HUES48 (cell line): ENCODE results near the gene TRMU.

ENCODE experiments used
- H3K27ac ChIP-seq: one replicate; pipeline ENCODE4 v1.7.0; 2013; ENCODE audit warnings: low read depth, low read length, inconsistent platforms
- H3K27me3 ChIP-seq: 2 replicates; pipeline ENCODE4 v1.6.1; 2013; ENCODE audit warnings: mild to moderate bottlenecking, low read length; ENCODE audit not compliant: control insufficient read depth, insufficient read depth
- H3K36me3 ChIP-seq: 2 replicates; pipeline ENCODE4 v1.6.1; 2013; ENCODE audit warnings: low read length; ENCODE audit not compliant: control insufficient read depth, insufficient read depth
- H3K4me1 ChIP-seq: 2 replicates; pipeline ENCODE4 v1.6.1; 2013; ENCODE audit warnings: mild to moderate bottlenecking, low read length; ENCODE audit not compliant: control insufficient read depth, insufficient read depth
- H3K4me3 ChIP-seq: 2 replicates; pipeline ENCODE4 v1.5.1; 2013; ENCODE audit warnings: mild to moderate bottlenecking, low read depth, low read length
- H3K9ac ChIP-seq: 2 replicates; pipeline ENCODE4 v1.6.1; 2013; ENCODE audit warnings: mild to moderate bottlenecking, low read depth, low read length, moderate library complexity
- H3K9me3 ChIP-seq: 2 replicates; pipeline ENCODE4 v1.6.1; 2013; ENCODE audit warnings: low read length; ENCODE audit not compliant: control insufficient read depth, insufficient read depth

TRMU gene

DNA sequence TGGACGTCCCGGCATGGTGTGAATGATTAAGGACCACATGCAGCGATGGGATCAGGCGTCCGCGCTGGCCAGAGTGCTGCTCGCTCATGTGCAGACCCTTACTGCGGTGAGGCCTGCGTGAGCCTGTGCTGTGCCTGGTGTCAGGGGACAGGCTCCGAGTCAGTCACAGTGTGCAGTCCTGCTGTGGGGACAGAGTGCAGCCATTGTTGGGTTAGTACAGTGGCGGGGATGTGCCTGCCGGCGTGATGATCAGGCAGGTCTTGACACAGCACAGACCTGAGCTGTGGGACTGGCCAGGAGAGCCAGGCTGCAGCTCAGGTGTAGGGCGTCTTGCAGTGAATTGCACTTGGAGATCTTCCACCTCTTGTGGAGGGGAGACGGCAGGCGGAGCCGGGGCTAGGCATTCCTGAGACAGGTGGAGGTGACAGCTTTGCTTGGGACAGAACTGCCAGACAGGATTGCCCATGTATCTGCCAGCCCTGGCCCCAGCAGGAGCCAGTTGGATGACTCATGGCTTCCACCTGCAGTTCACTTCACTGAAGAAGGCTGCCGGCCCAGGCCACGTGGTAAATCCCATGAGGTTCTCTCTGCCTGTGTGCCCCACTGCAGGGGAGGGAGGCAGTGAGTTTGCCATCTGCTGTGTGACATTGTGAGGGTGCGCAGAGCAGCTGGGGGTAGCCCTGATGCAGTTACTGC is 17.3 kb downstream of the TRMU start:
- H3K27me3 ChIP-seq = no peaks in the 10 kb centered on the region
- peaks cover 97% of the 10 kb centered on the region for H3K36me3 ChIP-seq
- no peaks in the 10 kb centered on the region for H3K9me3 ChIP-seq
- no peak overlapping the region for H3K27ac ChIP-seq
- H3K4me1 ChIP-seq = no peaks in the 10 kb centered on the region
- no peak overlapping the region for H3K9ac ChIP-seq
- no peak overlapping the region for H3K4me3 ChIP-seq

DNA sequence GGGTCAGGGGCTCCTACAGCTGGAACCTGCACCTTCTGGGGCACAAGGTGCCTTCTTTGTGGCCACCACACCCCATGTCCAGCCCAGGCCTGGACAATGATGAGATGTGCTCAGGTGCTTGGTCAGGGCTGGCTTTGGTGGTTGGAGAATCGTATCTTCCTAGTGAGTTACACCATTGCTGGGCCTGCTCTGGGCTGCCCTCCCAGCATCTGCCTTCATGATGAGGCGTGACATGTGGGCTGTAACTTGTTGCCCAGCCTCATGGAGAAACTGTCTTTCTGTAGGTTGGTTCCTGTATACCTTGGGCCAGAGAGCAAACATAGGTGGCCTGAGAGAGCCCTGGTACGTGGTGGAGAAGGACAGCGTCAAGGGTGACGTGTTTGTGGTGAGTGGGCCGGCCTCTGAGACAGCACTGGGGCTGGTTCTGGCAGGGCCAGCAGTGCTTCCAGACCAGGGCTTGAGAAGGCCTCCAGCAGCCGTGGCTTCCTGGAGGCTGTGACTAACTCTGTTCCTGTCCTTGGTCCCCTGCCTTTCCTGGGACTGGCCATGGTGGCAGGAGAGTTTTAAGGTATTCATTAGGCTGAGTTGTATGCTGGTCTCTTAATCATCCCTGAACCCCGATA is 18.1 kb downstream of the TRMU start:
- no peak overlapping the region for H3K27ac ChIP-seq
- no peak overlapping the region for H3K9ac ChIP-seq
- no peaks in the 10 kb centered on the region for H3K9me3 ChIP-seq
- no peaks in the 10 kb centered on the region for H3K27me3 ChIP-seq
- no peak overlapping the region for H3K4me3 ChIP-seq
- H3K4me1 ChIP-seq = no peaks in the 10 kb centered on the region
- H3K36me3 ChIP-seq = peaks cover 97% of the 10 kb centered on the region

DNA sequence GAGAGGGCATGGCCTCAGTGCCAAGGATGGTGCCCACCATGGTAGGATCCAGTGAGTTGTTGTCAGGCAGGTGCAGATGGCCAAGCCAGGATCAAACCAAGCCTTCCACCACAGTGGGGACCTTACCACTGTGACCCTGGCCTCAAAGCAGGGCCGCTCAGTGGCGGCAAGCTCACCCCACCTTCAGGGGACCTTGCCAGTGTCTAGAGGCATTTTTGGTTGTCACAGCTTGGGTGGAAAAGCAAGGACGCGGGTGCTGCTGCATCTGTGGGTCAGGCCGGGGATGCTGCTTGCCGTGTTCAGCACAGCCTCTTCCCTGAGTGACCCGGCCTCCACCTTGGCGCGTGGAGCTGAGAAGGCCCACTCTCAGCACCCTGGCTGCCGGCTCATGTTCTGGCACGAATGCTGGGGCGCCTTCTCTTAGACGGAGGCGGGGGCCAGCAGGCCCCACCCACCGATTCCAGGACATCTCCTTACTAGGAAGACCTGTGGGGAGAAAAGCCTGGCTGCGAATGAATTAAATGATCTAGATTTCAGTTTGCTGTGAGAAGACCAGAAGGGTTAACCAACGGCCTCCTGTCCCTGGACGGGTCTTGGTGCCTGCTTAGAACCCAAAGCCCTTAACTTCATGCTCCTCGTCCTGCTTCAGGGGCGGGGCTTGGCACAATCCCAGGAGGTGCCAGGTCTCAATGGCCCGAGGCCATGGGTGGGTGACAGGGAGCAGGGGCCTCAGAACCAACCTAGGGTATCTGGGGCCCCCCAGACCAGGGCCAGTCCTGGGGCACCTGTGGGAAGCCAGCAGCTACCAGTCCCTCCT is 18.9 kb downstream of the TRMU start:
- peaks cover 97% of the 10 kb centered on the region for H3K36me3 ChIP-seq
- H3K9me3 ChIP-seq = no peaks in the 10 kb centered on the region
- H3K27ac ChIP-seq = no peak overlapping the region
- no peaks in the 10 kb centered on the region for H3K4me1 ChIP-seq
- H3K27me3 ChIP-seq = no peaks in the 10 kb centered on the region
- no peak overlapping the region for H3K9ac ChIP-seq
- H3K4me3 ChIP-seq = no peak overlapping the region

DNA sequence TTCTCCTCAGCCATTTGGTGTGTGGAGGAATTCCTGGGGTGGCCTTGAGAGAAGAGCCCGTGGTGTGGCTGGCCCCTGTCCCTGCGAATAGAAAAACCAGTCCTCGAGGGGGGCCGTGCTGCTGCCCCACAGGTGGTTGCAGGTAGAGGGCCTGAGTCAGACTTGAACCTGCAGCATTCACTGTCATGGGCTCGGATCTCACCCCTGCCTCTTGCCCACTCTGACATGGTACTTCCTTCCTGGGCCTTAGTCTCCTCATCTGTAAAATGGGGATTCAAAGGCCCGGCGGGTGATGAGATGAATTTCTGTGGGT is 19.4 kb downstream of the TRMU start:
- H3K27ac ChIP-seq = no peak overlapping the region
- no peaks in the 10 kb centered on the region for H3K9me3 ChIP-seq
- H3K4me3 ChIP-seq = no peak overlapping the region
- H3K36me3 ChIP-seq = peaks cover 92% of the 10 kb centered on the region
- no peaks in the 10 kb centered on the region for H3K4me1 ChIP-seq
- H3K27me3 ChIP-seq = no peaks in the 10 kb centered on the region
- H3K9ac ChIP-seq = no peak overlapping the region

DNA sequence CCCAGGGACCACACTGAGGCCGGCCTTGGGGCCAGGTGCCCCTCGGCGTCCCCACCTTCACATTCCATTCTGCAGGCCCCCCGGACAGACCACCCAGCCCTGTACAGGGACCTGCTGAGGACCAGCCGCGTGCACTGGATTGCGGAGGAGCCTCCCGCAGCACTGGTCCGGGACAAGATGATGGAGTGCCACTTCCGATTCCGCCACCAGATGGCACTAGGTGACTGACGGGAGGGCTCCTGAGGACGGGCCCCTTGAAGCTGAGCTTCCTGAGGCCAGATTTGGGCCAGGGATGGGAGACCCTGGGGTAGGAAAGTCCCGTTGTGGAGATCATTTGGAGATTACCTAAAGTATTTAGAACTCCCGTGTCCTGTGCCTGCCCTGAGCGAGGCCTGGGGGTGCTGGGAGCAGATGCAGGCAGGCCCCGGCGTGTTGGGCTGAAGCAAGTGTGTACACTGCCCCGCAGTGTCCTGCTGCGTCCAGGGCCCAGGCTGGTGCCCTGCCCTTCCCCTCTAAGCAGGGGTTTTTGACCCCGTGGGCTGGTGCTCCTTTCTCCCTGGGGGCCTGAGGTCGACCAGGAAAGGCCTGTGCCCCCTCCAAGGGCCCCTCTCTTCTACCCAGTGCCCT is 20.0 kb downstream of the TRMU start:
- no peaks in the 10 kb centered on the region for H3K4me1 ChIP-seq
- no peak overlapping the region for H3K9ac ChIP-seq
- H3K27me3 ChIP-seq = no peaks in the 10 kb centered on the region
- no peak overlapping the region for H3K4me3 ChIP-seq
- no peaks in the 10 kb centered on the region for H3K9me3 ChIP-seq
- peaks cover 87% of the 10 kb centered on the region for H3K36me3 ChIP-seq
- no peak overlapping the region for H3K27ac ChIP-seq

DNA sequence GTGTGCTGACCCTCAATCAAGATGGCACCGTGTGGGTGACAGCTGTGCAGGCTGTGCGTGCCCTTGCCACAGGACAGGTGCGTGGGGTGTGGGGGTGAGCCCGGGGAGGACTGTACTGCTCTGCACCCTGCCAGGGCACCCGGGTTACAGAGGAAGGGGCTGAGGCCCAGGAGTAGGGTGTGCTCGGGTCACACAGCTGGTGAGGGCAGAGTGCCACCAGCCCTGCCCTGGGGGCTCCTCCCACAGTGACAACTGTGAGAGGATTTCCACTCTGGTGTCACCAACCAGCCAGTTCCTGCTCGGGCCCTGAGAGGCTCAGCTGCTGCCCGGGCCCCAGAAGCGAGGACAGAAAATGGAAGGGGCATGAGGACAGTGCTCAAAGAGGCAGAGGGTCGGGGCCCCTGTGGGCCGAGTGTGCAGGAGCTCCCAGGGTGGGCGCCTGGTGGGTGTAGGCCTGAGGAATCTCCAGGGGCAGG is 20.5 kb downstream of the TRMU start:
- H3K27me3 ChIP-seq = no peaks in the 10 kb centered on the region
- no peak overlapping the region for H3K27ac ChIP-seq
- no peaks in the 10 kb centered on the region for H3K9me3 ChIP-seq
- H3K9ac ChIP-seq = no peak overlapping the region
- no peaks in the 10 kb centered on the region for H3K4me1 ChIP-seq
- H3K4me3 ChIP-seq = no peak overlapping the region
- H3K36me3 ChIP-seq = peaks cover 81% of the 10 kb centered on the region

DNA sequence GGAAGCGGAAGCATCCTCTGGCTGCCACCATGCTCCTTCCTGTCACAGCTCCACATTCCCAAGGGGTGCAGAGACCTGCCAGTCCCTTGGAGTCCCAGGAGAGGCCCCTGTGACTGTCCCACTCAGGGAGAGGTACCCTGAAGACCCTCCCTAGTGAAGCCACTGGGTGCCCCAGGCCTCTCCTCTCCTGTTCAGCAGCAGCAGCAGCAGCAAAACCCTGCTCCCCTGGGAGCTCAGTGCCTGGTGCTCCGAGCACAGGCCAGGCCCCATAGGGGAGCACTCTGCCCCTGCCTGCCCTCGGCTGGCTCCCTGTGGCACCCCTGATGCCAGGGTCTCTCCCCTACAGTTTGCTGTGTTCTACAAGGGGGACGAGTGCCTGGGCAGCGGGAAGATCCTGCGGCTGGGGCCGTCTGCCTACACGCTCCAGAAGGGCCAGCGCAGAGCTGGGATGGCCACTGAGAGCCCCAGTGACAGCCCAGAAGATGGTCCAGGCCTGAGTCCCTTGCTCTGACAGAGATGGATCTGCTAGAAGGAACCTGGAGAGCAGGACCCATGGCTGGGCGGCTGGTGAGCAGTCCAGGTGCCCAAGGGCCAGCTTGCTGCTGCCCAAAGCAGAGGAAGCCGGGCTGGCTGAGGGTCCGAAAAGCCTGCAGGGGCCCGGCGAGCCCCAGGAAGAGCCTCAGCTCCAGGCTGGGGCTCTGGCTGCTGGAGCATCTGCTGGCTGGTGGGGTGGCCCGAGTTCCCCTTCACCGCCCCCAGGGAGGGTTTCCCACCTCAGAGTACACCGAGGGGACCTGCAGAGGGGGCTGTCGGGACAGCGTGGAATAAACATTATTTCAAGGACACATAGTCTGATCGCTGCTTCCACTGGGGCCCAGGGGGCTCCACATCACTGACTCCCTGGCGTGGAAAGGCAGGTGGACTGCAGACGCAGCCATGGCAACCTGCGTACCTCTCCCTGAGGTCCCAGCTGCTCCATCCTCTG is 21.3 kb downstream of the TRMU start:
- Histone ChIP-seq H3K4me1 (no peaks in the 10 kb centered on the region), H3K27me3 (no peaks in the 10 kb centered on the region), H3K9ac (no peak overlapping the region), H3K36me3 (peaks cover 74% of the 10 kb centered on the region), H3K27ac (no peak overlapping the region), H3K9me3 (no peaks in the 10 kb centered on the region), H3K4me3 (no peak overlapping the region)

DNA sequence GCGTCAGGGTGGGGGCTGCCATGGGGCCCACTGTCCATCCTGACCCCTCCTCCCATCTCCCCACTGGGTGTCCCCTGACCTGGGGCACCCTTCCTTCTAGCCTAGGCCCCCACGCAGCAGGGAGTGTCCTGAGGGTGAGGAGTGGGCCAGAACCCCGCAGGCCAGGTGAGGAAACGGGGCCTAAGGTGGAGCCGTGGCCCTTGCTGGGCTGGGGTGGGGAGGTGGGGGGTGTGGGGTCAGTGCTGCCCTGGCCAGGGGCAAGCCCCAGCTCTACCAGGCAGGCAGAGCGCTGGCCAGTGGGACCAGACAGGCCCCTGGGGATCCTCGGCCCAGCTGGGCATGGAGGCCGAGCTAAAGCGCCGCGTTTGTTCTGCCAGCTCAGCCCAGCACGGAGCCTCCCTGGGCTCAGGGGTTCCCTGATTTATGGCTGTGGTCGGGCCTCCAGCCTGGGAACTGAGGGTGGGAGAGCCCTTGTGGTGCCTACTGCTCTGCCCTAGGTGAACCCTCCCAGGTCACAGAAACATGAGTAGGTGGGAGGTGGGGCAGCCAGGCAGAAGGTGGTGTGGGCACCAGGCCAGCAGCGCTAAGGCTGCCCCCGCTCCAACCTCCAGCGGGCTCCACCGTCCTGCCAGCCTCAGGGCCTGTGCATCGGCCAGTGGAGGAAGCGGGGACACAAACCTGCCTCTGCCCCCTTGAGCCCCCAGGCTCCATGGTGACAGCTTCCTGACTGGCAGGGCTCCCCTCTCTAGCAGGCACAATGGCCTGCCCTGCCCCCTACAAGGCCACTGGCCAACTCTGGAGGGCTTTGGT is 22.4 kb downstream of the TRMU start:
- H3K9me3 ChIP-seq = no peaks in the 10 kb centered on the region
- H3K36me3 ChIP-seq = peaks cover 64% of the 10 kb centered on the region
- no peak overlapping the region for H3K27ac ChIP-seq
- H3K9ac ChIP-seq = no peak overlapping the region
- H3K4me1 ChIP-seq = no peaks in the 10 kb centered on the region
- H3K27me3 ChIP-seq = no peaks in the 10 kb centered on the region
- no peak overlapping the region for H3K4me3 ChIP-seq

DNA sequence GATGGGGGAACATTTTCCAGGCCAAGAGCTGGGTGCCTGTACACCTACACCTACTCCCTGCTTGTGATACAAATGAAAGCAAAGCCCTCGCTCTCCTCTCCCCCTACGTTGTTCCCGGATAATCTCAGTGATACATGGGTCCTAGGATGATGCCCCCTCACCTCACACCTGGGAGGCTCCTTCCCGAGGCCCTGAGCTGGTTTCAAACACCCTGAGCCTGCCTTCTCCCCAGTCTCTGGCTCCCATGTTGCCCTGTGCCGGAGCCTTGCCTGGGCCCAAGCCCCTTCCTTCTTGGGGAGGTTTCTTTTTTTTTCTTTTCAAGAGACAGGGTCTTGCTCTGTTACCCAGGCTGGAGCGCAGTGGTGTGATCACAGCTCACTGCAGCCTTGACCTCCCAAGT is 23.3 kb downstream of the TRMU start:
- Histone ChIP-seq H3K4me1 (no peaks in the 10 kb centered on the region), H3K9me3 (no peaks in the 10 kb centered on the region)

DNA sequence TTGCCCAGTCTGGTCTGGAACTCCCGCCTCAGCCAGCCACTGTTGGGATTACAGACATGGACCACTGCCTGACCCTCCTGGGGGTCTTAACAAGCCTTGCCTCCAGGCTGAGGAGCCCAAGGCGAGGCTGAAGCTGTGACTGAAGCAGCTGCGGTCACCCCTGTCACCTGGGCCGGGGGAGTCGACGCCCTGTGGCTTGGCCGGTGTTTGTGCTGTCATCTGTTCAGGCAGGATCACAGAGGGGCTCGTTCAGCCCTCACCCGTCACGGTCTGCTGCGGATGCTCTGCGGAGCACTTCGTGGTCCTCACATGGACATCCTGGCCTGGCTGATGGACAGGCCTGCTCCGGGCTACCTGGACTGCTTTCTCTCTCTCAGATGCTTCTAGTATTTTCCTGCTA is 23.8 kb downstream of the TRMU start:
- H3K4me3 ChIP-seq = no peak overlapping the region
- H3K9ac ChIP-seq = no peak overlapping the region
- H3K36me3 ChIP-seq = peaks cover 53% of the 10 kb centered on the region
- H3K4me1 ChIP-seq = no peaks in the 10 kb centered on the region
- no peaks in the 10 kb centered on the region for H3K9me3 ChIP-seq
- no peaks in the 10 kb centered on the region for H3K27me3 ChIP-seq
- no peak overlapping the region for H3K27ac ChIP-seq

More for the DNA sequence above, 23.3 kb downstream of the TRMU start:
- H3K27ac ChIP-seq = no peak overlapping the region
- H3K9ac ChIP-seq = no peak overlapping the region
- H3K36me3 ChIP-seq = peaks cover 59% of the 10 kb centered on the region
- H3K27me3 ChIP-seq = no peaks in the 10 kb centered on the region
- H3K4me3 ChIP-seq = no peak overlapping the region
